GM13976 (cell line): ENCODE measurements around the gene CRADD.
"Not testable (repeated sequence)": the region's sequence is repeated elsewhere in the genome, so short reads cannot be mapped to it uniquely, and the experiment has no call there.

Source experiments
- DNase-seq: peaks from one replicate; pipeline ENCODE4 v3.0.0; 2012; ENCODE audit warnings: low spot score
- CTCF ChIP-seq: IDR thresholded peaks from 2 replicates; pipeline ENCODE4 v1.5.1; 2012; ENCODE audit warnings: borderline replicate concordance, mild to moderate bottlenecking; ENCODE audit not compliant: insufficient read depth; ENCODE audit errors: extremely low read depth, missing control alignments, control extremely low read depth
- in situ Hi-C: fragments of 300-500 bp; cut with MboI; formaldehyde crosslinking; loops from one replicate; pipeline ENCODE4 v1.12.0; 2022; ENCODE audit warnings: low sequenced_read_pairs, mixed read lengths, inconsistent platforms; ENCODE audit not compliant: unreplicated experiment

CRADD gene

GRCh38 chr12:93639406-93639805 is 37.8 kb upstream of the CRADD start:
- TF ChIP-seq CTCF = no peak
- in situ Hi-C loops = no loop called here
- DNase-seq = no peak

GRCh38 chr12:93641380-93641779 is 35.8 kb upstream of the CRADD start:
- in situ Hi-C loops, DNase-seq: not testable (repeated sequence)

GRCh38 chr12:93642751-93643150 is 34.4 kb upstream of the CRADD start:
- DNase-seq = no peak
- TF ChIP-seq CTCF = no peak
- in situ Hi-C loops = no loop called here

- in situ Hi-C loops = no loop called here
- TF ChIP-seq CTCF = no peak
- DNase-seq = no peak
Observed at GRCh38 chr12:93645702-93646101, 31.5 kb upstream of the CRADD start.

GRCh38 chr12:93650626-93651025 is 26.5 kb upstream of the CRADD start:
- no peak for TF ChIP-seq CTCF
- in situ Hi-C loops = no loop called here
- DNase-seq = no peak

GRCh38 chr12:93653079-93653478 is 24.1 kb upstream of the CRADD start:
- no peak for DNase-seq
- no peak for TF ChIP-seq CTCF
- in situ Hi-C loops = no loop called here

GRCh38 chr12:93653712-93654111 is 23.5 kb upstream of the CRADD start:
- TF ChIP-seq CTCF = no peak
- DNase-seq = no peak
- in situ Hi-C loops = no loop called here
